Gastroesophageal sphincter (tissue), 4 donors: Measurements from ENCODE around the gene TMEM217. TPM values are rescaled to one million over a fixed set of nuclear protein-coding genes. Genes with fewer than 3 reads are reported as not detected.
"Not testable (repeated sequence)": the region's sequence is repeated elsewhere in the genome, so short reads cannot be mapped to it uniquely, and the experiment has no call there.

Experiments
- ATAC-seq: fragments of 150-250 bp; one replicate; pipeline ENCODE4 v1.9.1; 2016; ENCODE audit warnings: mild to moderate bottlenecking, moderate library complexity
- H3K27ac ChIP-seq, 4 donors: fragments of 200-600 bp; sonication (generic) in 3 of 4; 1 replicate in 3 of 4; 2 replicates in 1 of 4; pipeline ENCODE4 v1.5.1; 2016 to 2019
- H3K27me3 ChIP-seq: fragments of 200-600 bp; sonication (generic); one replicate; pipeline ENCODE4 v1.5.1; 2019
- H3K36me3 ChIP-seq, 2 donors: fragments of 200-600 bp; sonication (generic); one replicate each; pipeline ENCODE4 v1.5.1; 2019; ENCODE audit warnings: control low read depth in 1 of 2
- H3K4me1 ChIP-seq, 3 donors: fragments of 200-600 bp; sonication (generic); 1 replicate in 2 of 3; 2 replicates in 1 of 3; pipeline ENCODE4 v1.5.1; 2016 to 2019; ENCODE audit warnings: control low read depth in 2 of 3
- H3K4me3 ChIP-seq, 2 donors: fragments of 200-600 bp; sonication (generic); one replicate each; pipeline ENCODE4 v1.5.1; 2019; ENCODE audit warnings: mild to moderate bottlenecking in 1 of 2, moderate library complexity in 1 of 2
- H3K9me3 ChIP-seq, 3 donors: fragments of 200-600 bp; sonication (generic); one replicate each; pipeline ENCODE4 v1.5.1; 2017 to 2019; ENCODE audit warnings: control low read depth in 2 of 3
- CTCF ChIP-seq, 4 experiments: fragments of 200-600 bp in 2 of 4; fragments of 450-650 bp in 2 of 4; sonication (generic) in 1 of 4; IDR thresholded peaks; one replicate each; pipeline ENCODE4 v1.5.1; 2017 to 2019; ENCODE audit warnings: antibody characterized with exemption in 4 of 4, mild to moderate bottlenecking in 2 of 4, moderate library complexity in 2 of 4
- EP300 ChIP-seq: sonication (generic); formaldehyde crosslinking; IDR thresholded peaks from one replicate; pipeline ENCODE4 v1.6.1; 2017; ENCODE audit warnings: antibody characterized with exemption, mild to moderate bottlenecking
- POLR2A ChIP-seq, 2 donors: fragments of 450-650 bp; IDR thresholded peaks; one replicate each; pipeline ENCODE4 v1.6.1; 2017; ENCODE audit warnings: antibody characterized with exemption in 2 of 2, mild to moderate bottlenecking in 2 of 2, moderate library complexity in 1 of 2
- POLR2AphosphoS5 ChIP-seq: sonication (generic); formaldehyde crosslinking; IDR thresholded peaks from one replicate; pipeline ENCODE4 v1.6.1; 2017; ENCODE audit warnings: antibody characterized with exemption
- WGBS, 2 donors: methylation state at CpG; one replicate each; pipeline ENCODE4 v1.1.5; 2018; ENCODE audit warnings: low coverage in 1 of 2; 5-methylcytosine and 5-hydroxymethylcytosine counted together
- total RNA-seq, 4 donors: library from RNA; depleted of rRNA; stranded (reverse); fragments of >200 nt; gene quantifications; one replicate each; pipeline ENCODE4 v1.1.0, GENCODE V29; 2016

The TMEM217 gene
- total RNA-seq, 4 donors from 2014 or later = 0.40 TPM; not detected in 3

DNA sequence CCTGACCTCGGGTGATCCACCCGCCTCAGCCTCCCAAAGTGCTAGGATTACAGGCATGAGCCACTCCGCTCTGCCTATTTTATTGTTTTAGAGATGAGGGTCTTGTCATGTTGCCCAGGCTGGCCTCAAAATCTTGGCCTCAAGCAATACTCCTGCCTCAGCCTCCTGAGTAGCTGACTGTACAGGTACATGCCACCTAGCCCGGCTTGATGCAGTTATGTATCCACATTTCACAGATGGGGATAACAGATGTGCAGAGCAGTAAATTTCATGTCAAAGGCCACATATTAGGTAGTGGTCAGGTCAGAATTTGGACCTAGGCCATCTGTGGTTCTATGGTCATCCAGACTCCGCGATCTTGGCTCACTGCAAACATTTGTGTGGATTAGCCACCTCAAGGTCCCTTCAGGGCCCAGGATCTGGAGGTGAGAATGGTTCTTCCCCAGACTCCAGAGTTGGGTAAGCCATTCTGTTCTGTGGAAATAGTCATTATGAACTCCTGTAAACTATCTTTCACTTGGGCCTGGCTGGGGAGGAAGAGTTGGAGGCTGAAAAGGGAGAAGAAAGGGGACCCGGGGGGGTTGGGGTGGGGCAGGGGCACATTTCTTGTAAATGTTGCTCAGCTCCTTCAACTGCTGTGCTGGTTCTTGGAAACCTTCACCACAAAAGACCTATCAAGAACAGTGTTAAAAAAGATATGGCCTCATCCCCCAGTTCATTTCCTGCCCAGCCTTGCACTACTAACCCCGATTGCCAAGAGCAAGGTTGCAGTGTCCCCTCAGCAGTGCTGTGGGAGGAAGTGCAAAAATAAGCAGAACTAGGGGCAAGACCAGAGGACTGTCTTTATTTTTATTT is 75.0 kb downstream of the TMEM217 start:
- 71 to 83% methylated on average over 4 to 5 of the region's 8 CpGs for WGBS, 2 donors
- no peaks in the 10 kb centered on the region for H3K36me3 ChIP-seq
- H3K27me3 ChIP-seq = no peaks in the 10 kb centered on the region
- H3K4me3 ChIP-seq = no peak overlapping the region
- no peaks in the 10 kb centered on the region for H3K9me3 ChIP-seq
- peak overlapping the region in 1 of 4 donors; percentile 21 for H3K27ac ChIP-seq
- ATAC-seq = peak; percentile 41
- TF ChIP-seq POLR2A (IDR thresholded peaks at IDR 0.05) = no peak
- no peak for TF ChIP-seq EP300
- no peak for TF ChIP-seq POLR2AphosphoS5
- TF ChIP-seq CTCF (IDR thresholded peaks at IDR 0.05) = no peak
- H3K4me1 ChIP-seq = no peaks in the 10 kb centered on the region

GRCh38 chr6:37180610-37181009 is 77.3 kb downstream of the TMEM217 start:
- H3K27me3 ChIP-seq, H3K9me3 ChIP-seq, ATAC-seq, H3K4me1 ChIP-seq, H3K36me3 ChIP-seq, H3K4me3 ChIP-seq, H3K27ac ChIP-seq: not testable (repeated sequence)
- 75 to 93% methylated on average over 2 to 4 of the region's 4 CpGs for WGBS, 2 donors

DNA sequence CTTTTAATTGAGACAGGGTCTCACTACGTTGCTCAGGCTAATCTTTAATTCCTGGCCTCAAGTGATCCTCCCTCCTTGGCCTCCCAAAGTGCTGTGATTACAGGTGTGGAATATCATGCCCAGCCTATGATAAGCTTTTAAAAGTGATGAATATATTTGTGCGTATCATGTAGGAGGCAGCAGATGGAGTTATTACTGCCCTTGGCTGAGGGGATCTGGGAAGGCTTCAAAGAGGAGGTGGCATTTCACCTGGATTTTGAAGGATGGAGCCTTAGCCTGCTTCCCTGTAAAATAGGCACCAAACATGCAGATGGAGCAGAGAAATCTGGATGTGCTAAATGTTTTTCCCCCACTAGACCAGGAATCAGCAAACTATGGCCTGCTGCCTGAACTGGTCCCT is 77.9 kb downstream of the TMEM217 start:
- no peak for TF ChIP-seq EP300
- TF ChIP-seq POLR2A (IDR thresholded peaks at IDR 0.05) = no peak
- TF ChIP-seq CTCF (IDR thresholded peaks at IDR 0.05) = no peak
- no peak for TF ChIP-seq POLR2AphosphoS5
- Histone ChIP-seq H3K9me3 (no peaks in the 10 kb centered on the region), H3K4me1 (peaks cover 0 to 5% (median 0%) of the 10 kb centered on the region in 3 donors), H3K4me3 (no peak overlapping the region), H3K27ac (no peak overlapping the region), H3K27me3 (no peaks in the 10 kb centered on the region), H3K36me3 (peaks cover 0 to 8% of the 10 kb centered on the region in 2 donors)
- 89% methylated on average over 2 of the region's 2 CpGs; no CpG with 5 or more reads in 1 of the 2 donors for WGBS, 2 donors
- ATAC-seq = no peak

DNA sequence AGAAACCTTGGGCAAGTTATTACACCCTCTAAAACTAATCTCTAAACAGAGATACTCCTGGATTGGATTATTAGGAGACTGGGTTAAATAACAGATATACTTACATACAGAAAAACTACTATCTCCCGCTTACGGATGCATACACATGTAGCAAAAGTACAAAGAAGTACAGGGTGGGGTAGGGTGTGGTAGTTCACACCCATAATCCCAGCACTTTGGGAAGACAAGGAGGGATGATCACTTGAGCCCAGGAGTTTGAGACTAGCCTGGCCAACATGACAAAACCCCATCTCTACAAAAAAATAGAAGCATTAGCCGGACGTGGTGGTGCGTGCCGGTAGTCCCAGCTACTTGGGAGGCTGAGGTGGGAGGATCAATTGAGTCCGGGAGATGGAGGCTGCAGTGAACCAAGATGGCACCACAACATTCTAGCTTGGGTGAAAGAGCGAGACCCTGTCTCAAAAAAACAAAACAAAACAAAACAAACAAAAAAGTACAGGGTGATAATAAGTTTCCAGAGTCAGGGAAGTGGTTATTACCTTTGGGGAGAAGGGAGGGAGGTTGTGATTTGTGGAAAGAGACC is 79.9 kb downstream of the TMEM217 start:
- no peak for ATAC-seq
- no peak overlapping the region for H3K27ac ChIP-seq
- no peaks in the 10 kb centered on the region for H3K27me3 ChIP-seq
- peaks cover 0 to 26% (median 0%) of the 10 kb centered on the region in 3 donors for H3K4me1 ChIP-seq
- H3K4me3 ChIP-seq = no peak overlapping the region
- H3K9me3 ChIP-seq = no peaks in the 10 kb centered on the region
- peaks cover 0 to 29% of the 10 kb centered on the region in 2 donors for H3K36me3 ChIP-seq
- 87 to 98% methylated on average over 7 to 8 of the region's 8 CpGs for WGBS, 2 donors
- TF ChIP-seq CTCF (IDR thresholded peaks at IDR 0.05) (no peak), EP300 (no peak), POLR2A (IDR thresholded peaks at IDR 0.05) (no peak), POLR2AphosphoS5 (no peak)

DNA sequence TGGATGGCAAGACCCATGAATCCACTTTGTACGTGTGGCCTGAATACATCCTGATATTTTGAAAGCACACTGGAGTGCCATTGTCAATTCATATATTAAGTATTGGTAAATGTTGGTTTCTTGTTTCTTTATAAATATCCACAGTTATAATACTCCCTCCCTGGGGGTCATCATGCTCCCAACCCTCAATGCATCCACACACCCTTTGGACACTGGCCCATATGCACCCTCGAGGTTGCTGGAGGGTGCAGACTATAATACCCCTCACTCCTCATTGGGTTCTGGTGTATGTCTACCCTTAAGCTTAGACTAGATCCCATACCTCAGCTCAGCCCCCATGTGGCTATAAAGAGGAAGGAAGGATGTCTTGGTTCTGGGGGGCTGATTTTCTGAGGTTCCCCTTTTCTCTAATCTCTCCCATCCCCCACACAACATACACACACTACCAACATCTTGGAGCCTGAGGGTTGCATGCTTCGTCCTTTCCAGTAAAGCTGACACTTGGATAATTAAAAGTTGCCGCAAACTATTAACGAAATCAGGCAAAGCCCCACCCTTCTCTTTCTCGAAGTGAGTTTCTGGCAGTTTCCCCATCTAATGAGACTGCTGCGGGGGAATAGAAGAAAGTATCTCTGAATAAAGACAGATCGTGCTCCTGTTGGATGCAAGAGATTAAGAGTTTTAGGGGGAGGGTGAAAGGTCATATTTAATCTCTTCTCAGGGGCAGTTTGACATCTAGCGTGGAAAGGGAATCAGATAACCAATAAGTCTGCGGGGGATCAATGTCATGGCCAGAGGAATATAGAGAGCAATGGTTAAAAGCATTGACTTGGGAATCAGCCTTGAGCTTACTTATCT is 80.6 kb downstream of the TMEM217 start:
- no peak for ATAC-seq
- TF ChIP-seq POLR2A (IDR thresholded peaks at IDR 0.05) (no peak), EP300 (no peak), CTCF (IDR thresholded peaks at IDR 0.05) (peak in 1 of 4 experiments; percentile 15), POLR2AphosphoS5 (peak; percentile 5)
- H3K27ac ChIP-seq = no peak overlapping the region
- 48 to 70% methylated on average over 9 to 10 of the region's 10 CpGs for WGBS, 2 donors
- H3K36me3 ChIP-seq = peaks cover 0 to 35% of the 10 kb centered on the region in 2 donors
- peaks cover 0 to 33% (median 6%) of the 10 kb centered on the region in 3 donors for H3K4me1 ChIP-seq
- H3K4me3 ChIP-seq = no peak overlapping the region
- H3K27me3 ChIP-seq = no peaks in the 10 kb centered on the region
- H3K9me3 ChIP-seq = no peaks in the 10 kb centered on the region
